Measurements from ENCODE around the gene RIMBP2. TPM values are rescaled to one million over a fixed set of nuclear protein-coding genes. Genes with fewer than 3 reads are reported as not detected.

RIMBP2 gene
- total RNA-seq, 1 experiment from 2014 or later: not detected

DNA sequence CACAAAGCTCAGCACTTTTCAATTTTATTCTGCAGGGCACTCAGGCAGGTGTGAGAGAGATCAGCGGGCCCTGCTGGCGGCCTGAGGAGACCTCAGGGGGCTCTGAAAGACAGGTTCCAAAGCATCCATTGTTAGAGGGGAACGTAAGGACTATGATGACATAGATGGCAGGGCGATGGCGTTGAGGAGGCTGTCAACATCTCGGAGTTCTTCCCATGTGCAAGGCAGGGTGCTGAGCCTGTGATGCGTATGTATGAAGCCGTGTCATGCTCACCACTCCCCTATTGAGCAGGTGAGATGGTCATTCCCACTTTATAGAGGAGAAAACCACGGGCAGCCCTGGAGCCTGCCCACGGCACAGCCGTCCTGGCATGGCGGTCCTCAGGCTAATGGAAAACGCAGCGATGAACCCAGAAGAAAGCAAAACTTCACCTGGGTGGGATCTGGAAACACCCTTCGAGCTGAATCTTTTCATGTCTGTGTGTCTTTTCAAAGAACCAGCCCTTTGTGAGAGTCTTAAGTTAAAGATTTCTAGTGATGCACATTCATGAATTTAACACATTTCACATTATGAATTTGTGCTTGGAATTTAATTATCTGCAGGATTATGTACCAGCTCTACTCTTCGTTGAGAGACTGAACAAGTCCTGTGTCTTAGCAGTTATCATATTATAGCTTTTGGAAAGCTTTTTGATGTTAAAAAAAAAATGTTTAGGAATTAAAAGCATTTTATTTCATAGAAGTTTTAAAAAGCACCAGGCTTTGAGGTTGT, 64.7 kb downstream of the RIMBP2 start:
- no peaks in the 10 kb centered on the region for H3K9me3 Mint-ChIP-seq (ENCODE audit: unreplicated experiment)

DNA sequence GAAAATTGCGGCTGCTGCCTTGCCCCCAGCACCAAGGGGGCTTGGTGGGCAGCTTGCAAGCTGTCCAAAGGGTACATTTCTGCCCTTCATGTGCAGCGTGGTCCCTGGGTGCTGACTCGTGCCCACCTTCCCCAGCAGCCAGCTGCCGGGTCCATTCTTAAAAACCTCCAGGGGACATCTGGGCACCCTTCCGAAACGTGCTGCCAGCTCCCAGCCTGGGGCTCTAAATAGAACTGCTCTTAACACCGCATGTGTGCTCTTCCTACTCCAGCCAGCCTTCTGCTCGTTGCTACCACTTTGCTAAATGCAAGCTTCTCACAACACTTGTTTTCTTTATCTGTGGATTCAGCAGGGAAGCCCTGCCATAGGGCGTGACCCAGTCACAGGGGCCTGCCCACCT, 66.0 kb downstream of the RIMBP2 start:
- Mint-ChIP-seq H3K27ac (ENCODE audit: low read depth, unreplicated experiment) (no peak overlapping the region), H3K36me3 (ENCODE audit: insufficient read depth, unreplicated experiment) (peaks cover 12% of the 10 kb centered on the region), H3K4me1 (ENCODE audit: insufficient read depth, unreplicated experiment) (no peaks in the 10 kb centered on the region), H3K27me3 (ENCODE audit: insufficient read depth, unreplicated experiment) (no peaks in the 10 kb centered on the region), H3K9me3 (ENCODE audit: unreplicated experiment) (no peaks in the 10 kb centered on the region), H3K4me3 (ENCODE audit: unreplicated experiment) (no peak overlapping the region)
- CTCF ChIA-PET: interaction anchor here (0.6 kb wide), 2 partner anchors 29 to 127 kb away, joined by 3 read pairs; no protein-coding TSS in a partner anchor
- BruUV-seq (replicated peaks): no TSS peak
- TF ChIP-seq, protein P1, sequence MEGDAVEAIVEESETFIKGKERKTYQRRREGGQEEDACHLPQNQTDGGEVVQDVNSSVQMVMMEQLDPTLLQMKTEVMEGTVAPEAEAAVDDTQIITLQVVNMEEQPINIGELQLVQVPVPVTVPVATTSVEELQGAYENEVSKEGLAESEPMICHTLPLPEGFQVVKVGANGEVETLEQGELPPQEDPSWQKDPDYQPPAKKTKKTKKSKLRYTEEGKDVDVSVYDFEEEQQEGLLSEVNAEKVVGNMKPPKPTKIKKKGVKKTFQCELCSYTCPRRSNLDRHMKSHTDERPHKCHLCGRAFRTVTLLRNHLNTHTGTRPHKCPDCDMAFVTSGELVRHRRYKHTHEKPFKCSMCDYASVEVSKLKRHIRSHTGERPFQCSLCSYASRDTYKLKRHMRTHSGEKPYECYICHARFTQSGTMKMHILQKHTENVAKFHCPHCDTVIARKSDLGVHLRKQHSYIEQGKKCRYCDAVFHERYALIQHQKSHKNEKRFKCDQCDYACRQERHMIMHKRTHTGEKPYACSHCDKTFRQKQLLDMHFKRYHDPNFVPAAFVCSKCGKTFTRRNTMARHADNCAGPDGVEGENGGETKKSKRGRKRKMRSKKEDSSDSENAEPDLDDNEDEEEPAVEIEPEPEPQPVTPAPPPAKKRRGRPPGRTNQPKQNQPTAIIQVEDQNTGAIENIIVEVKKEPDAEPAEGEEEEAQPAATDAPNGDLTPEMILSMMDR (IDR thresholded peaks at IDR 0.05; ENCODE audit: unreplicated experiment): no peak
- POLR2A ChIA-PET: no interaction called here
- no peak for DNase-seq (ENCODE audit: unreplicated experiment)
- intact Hi-C loops (cut with micrococcal nuclease): no loop called here

More for the DNA sequence above, 64.7 kb downstream of the RIMBP2 start:
- TF ChIP-seq, protein P1 (IDR thresholded peaks at IDR 0.05; ENCODE audit: unreplicated experiment): no peak
- BruUV-seq (replicated peaks): no TSS peak
- CTCF ChIA-PET: interaction anchor here (0.8 kb wide), 1 partner anchor 10 kb away, joined by 3 read pairs; no protein-coding TSS in a partner anchor
- H3K27me3 Mint-ChIP-seq (ENCODE audit: insufficient read depth, unreplicated experiment): no peaks in the 10 kb centered on the region
- H3K4me1 Mint-ChIP-seq (ENCODE audit: insufficient read depth, unreplicated experiment): no peaks in the 10 kb centered on the region
- no peak overlapping the region for H3K4me3 Mint-ChIP-seq (ENCODE audit: unreplicated experiment)
- H3K36me3 Mint-ChIP-seq (ENCODE audit: insufficient read depth, unreplicated experiment): peaks cover 12% of the 10 kb centered on the region
- no peak for DNase-seq (ENCODE audit: unreplicated experiment)
- intact Hi-C loops (cut with micrococcal nuclease): no loop called here
- POLR2A ChIA-PET: no interaction called here
- H3K27ac Mint-ChIP-seq (ENCODE audit: low read depth, unreplicated experiment): no peak overlapping the region

GRCh38 chr12:130649101-130650045, 66.7 kb downstream of the RIMBP2 start:
- Mint-ChIP-seq H3K36me3 (ENCODE audit: insufficient read depth, unreplicated experiment) (peaks cover 10% of the 10 kb centered on the region), H3K4me3 (ENCODE audit: unreplicated experiment) (no peak overlapping the region), H3K9me3 (ENCODE audit: unreplicated experiment) (no peaks in the 10 kb centered on the region), H3K27me3 (ENCODE audit: insufficient read depth, unreplicated experiment) (no peaks in the 10 kb centered on the region), H3K4me1 (ENCODE audit: insufficient read depth, unreplicated experiment) (no peaks in the 10 kb centered on the region), H3K27ac (ENCODE audit: low read depth, unreplicated experiment) (no peak overlapping the region)
- TF ChIP-seq, protein P1 (IDR thresholded peaks at IDR 0.05; ENCODE audit: unreplicated experiment): no peak
- CTCF ChIA-PET: interaction anchor here (0.6 kb wide), 1 partner anchor 28 kb away, joined by 3 read pairs; no protein-coding TSS in a partner anchor
- BruUV-seq (replicated peaks): no TSS peak
- intact Hi-C loops (cut with micrococcal nuclease): no loop called here
- DNase-seq (ENCODE audit: unreplicated experiment): no peak
- POLR2A ChIA-PET: no interaction called here

- no peak overlapping the region for H3K4me3 Mint-ChIP-seq (ENCODE audit: unreplicated experiment)
- CTCF ChIA-PET: no interaction called here
- intact Hi-C loops (cut with micrococcal nuclease): no loop called here
These were observed 68.3 kb downstream of the RIMBP2 start for GRCh38 chr12:130647814-130648213.

More at GRCh38 chr12:130647814-130648213, 68.3 kb downstream of the RIMBP2 start:
- Mint-ChIP-seq H3K9me3 (ENCODE audit: unreplicated experiment) (no peaks in the 10 kb centered on the region), H3K27ac (ENCODE audit: low read depth, unreplicated experiment) (no peak overlapping the region), H3K4me1 (ENCODE audit: insufficient read depth, unreplicated experiment) (no peaks in the 10 kb centered on the region), H3K36me3 (ENCODE audit: insufficient read depth, unreplicated experiment) (peaks cover 6% of the 10 kb centered on the region), H3K27me3 (ENCODE audit: insufficient read depth, unreplicated experiment) (no peaks in the 10 kb centered on the region)
- POLR2A ChIA-PET: no interaction called here
- TF ChIP-seq, protein P1 (IDR thresholded peaks at IDR 0.05; ENCODE audit: unreplicated experiment): no peak
- DNase-seq (ENCODE audit: unreplicated experiment): no peak
- BruUV-seq (replicated peaks): no TSS peak

Data from MCF 10A (cell line).